Measurements from ENCODE around the gene TSGA10IP. TPM values are rescaled to one million over a fixed set of nuclear protein-coding genes. Genes with fewer than 3 reads are reported as not detected.
A peak's percentile ranks its signal among the peaks of the same experiment; 100 is the strongest.

TSGA10IP gene
- total RNA-seq, 1 donor: not detected

GRCh38 chr11:65992056-65992455 is 46.8 kb downstream of the TSGA10IP start:
- no peak for TF ChIP-seq CTCF (IDR thresholded peaks at IDR 0.05; ENCODE audit: insufficient read depth, low read length)
- DNase-seq (ENCODE audit: low read depth): no peak
- no peak overlapping the region for H3K4me3 ChIP-seq (ENCODE audit: low read depth, low read length)

DNA sequence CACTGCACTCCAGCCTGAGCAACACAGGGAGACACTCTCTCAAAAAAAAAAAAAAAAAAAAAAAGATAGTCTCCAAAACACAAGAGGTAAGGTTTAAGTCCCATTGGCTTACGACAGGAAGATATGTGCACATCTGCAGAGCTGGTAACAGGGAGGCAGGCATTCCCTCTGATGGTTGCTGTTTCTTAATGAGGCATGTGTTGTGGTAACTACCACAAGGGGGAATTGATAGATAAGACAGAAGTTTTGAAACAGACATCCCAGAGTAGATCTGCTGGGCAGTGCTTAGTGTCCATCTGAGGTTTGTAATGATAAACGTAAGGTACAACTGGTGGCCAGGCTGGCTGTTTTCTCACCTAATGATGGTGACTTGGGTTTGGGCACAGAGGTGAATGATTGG is 52.0 kb downstream of the TSGA10IP start:
- no peak for TF ChIP-seq CTCF (IDR thresholded peaks at IDR 0.05; ENCODE audit: insufficient read depth, low read length)
- no peak for DNase-seq (ENCODE audit: low read depth)

GRCh38 chr11:66001942-66002647 is 56.8 kb downstream of the TSGA10IP start, which contains the start of the genes BANF1 and EIF1AD:
BANF1 (plus strand) TSS chr11:66002503; CDS start chr11:66003251, 748 bp downstream.
EIF1AD (minus strand) TSS chr11:66002157; CDS start chr11:66000389, 1,768 bp downstream.
- peak within 1 kb of the TSS; percentile 99 for H3K4me3 ChIP-seq (ENCODE audit: low read depth, low read length)
- DNase-seq (ENCODE audit: low read depth): peak; percentile 99
- TF ChIP-seq CTCF (IDR thresholded peaks at IDR 0.05; ENCODE audit: insufficient read depth, low read length): no peak

More for the DNA sequence above, 52.0 kb downstream of the TSGA10IP start:
- no peak overlapping the region for H3K4me3 ChIP-seq (ENCODE audit: low read depth, low read length)

DNA sequence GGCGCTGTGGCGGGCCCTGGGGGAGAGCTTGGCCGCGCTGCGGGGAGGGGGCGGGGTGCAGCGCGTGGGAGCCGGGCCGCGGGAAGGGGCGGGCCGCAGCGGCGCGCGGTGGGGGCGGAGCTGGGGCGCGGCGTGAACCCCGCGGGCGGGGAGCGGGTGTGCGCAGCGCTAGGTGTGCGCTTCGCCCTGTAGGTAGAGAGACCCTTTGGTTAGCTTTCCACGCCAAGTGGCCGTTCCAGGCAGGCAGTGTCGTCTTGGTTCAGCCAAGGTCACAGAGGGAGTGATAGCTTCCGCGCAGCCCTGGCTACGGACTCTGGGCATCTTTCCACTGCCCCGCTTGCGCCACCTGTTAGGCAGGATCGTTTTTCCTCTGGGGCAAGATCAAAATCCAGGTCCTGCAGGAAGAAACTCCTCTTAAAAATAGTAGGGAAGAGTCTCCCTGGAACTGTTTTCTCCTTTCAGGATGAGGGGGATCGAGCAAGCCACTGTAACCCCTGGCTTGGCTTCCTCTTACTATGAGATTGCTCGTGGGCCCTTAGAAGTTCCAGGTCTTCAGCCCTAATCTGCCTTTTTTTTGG is 57.5 kb downstream of the TSGA10IP start:
- peak; percentile 45 for DNase-seq (ENCODE audit: low read depth)
- no peak for TF ChIP-seq CTCF (IDR thresholded peaks at IDR 0.05; ENCODE audit: insufficient read depth, low read length)
- peak overlapping the region; percentile 99 for H3K4me3 ChIP-seq (ENCODE audit: low read depth, low read length)

GRCh38 chr11:66003291-66003690 is 58.0 kb downstream of the TSGA10IP start:
- peak overlapping the region; percentile 99 for H3K4me3 ChIP-seq (ENCODE audit: low read depth, low read length)
- no peak for DNase-seq (ENCODE audit: low read depth)
- no peak for TF ChIP-seq CTCF (IDR thresholded peaks at IDR 0.05; ENCODE audit: insufficient read depth, low read length)

DNA sequence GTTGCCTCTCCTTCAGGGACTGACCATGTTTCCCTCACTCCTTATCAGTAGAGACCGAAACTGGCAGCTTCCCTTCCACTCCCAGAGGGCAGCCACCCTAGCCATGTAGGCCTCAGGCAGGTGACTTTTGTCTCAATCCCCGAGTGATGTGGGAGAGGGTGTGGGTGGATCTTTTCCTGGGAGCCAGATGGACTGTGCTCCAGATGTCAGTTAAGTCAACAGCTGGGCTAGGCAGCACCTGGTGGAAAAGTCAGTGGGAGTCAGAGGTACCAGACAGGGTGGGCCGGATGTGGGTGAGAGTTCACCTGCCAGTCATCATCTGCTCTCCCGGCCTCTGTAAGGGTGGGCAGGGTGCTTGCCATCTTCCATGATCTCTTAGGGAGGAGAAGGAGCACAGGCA is 58.9 kb downstream of the TSGA10IP start:
- no peak for TF ChIP-seq CTCF (IDR thresholded peaks at IDR 0.05; ENCODE audit: insufficient read depth, low read length)
- DNase-seq (ENCODE audit: low read depth): no peak
- no peak overlapping the region for H3K4me3 ChIP-seq (ENCODE audit: low read depth, low read length)

Measured in fibroblast of the aortic adventitia (primary cell).